KMS-11 (cell line): ENCODE data around the gene PA2G4.
"Not testable (repeated sequence)": the region's sequence is repeated elsewhere in the genome, so short reads cannot be mapped to it uniquely, and the experiment has no call there.

Experiments used
- H2AFZ ChIP-seq: fragments of 200-600 bp; sonication (generic); 2 replicates; pipeline ENCODE4 v1.6.1; 2016; ENCODE audit warnings: antibody characterized with exemption, mixed run types, low read depth
- H3K27ac ChIP-seq: fragments of 200-600 bp; sonication (generic); 2 replicates; pipeline ENCODE4 v1.6.1; 2016; ENCODE audit warnings: mild to moderate bottlenecking, mixed run types
- H3K27me3 ChIP-seq: fragments of 200-600 bp; sonication (generic); 2 replicates; pipeline ENCODE4 v1.6.1; 2017; ENCODE audit warnings: mild to moderate bottlenecking, low read depth, mixed run types, moderate library complexity; ENCODE audit not compliant: insufficient read depth
- H3K36me3 ChIP-seq: fragments of 200-600 bp; sonication (generic); 2 replicates; pipeline ENCODE4 v1.6.1; 2017; ENCODE audit warnings: mild to moderate bottlenecking, mixed run types; ENCODE audit not compliant: insufficient read depth
- H3K4me1 ChIP-seq: fragments of 200-600 bp; sonication (generic); 2 replicates; pipeline ENCODE4 v1.6.1; 2016; ENCODE audit warnings: mild to moderate bottlenecking, low read depth, mixed run types; ENCODE audit not compliant: poor library complexity, severe bottlenecking
- H3K4me2 ChIP-seq: fragments of 200-600 bp; sonication (generic); 2 replicates; pipeline ENCODE4 v1.7.0; 2016; ENCODE audit warnings: mild to moderate bottlenecking, mixed run types
- H3K4me3 ChIP-seq: fragments of 200-600 bp; sonication (generic); IDR thresholded peaks from 2 replicates; pipeline ENCODE4 v1.6.1; 2017; ENCODE audit warnings: low read depth, low read length, mixed read lengths; ENCODE audit not compliant: insufficient read depth
- H3K79me2 ChIP-seq: fragments of 200-600 bp; sonication (generic); 2 replicates; pipeline ENCODE4 v1.6.1; 2016; ENCODE audit warnings: low read depth, mixed run types; ENCODE audit not compliant: insufficient read depth
- H3K9ac ChIP-seq: fragments of 200-600 bp; sonication (generic); 2 replicates; pipeline ENCODE4 v1.6.1; 2016; ENCODE audit warnings: mild to moderate bottlenecking, mixed run types
- H4K20me1 ChIP-seq: fragments of 200-600 bp; sonication (generic); 2 replicates; pipeline ENCODE4 v1.6.1; 2016; ENCODE audit warnings: mild to moderate bottlenecking, mixed run types; ENCODE audit not compliant: insufficient read depth
- TF ChIP-seq, protein P1 (sequence below): fragments of 200-600 bp; sonication (generic); conservative IDR thresholded peaks from 2 replicates; pipeline ENCODE4 v1.6.1; 2017; ENCODE audit warnings: low read depth, mild to moderate bottlenecking, antibody characterized with exemption, low read length, moderate library complexity, mixed read lengths

PA2G4 gene

DNA sequence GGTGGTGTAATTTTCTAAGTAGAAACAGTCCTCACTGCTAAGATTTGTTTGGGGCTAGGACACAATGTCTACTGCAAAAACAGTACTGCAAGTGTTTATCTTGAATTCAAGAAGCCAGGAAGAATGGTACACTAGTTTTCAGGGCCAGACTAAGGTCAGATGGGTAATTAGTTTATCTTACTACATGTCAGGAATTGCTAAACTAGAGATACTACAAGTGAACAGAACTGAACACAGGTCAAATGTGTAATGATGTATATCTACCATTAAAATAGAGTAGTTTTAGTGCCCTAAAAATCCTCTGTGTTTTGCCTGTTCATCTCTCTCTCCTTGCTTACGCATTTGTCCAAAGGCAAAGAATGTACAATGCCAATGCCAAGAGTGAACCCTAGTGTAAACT, 9.7 kb downstream of the PA2G4 start:
- Histone ChIP-seq H3K9ac (no peak overlapping the region), H4K20me1 (no peaks in the 10 kb centered on the region), H2AFZ (no peak overlapping the region), H3K4me2 (no peak overlapping the region), H3K27ac (no peak overlapping the region; the same call in 1 of the 2 replicates), H3K27me3 (no peaks in the 10 kb centered on the region), H3K79me2 (peaks cover 16% of the 10 kb centered on the region), H3K4me3 (no peak overlapping the region), H3K36me3 (peaks cover 39% of the 10 kb centered on the region; the same call in 1 of the 2 replicates), H3K4me1 (peaks cover 10% of the 10 kb centered on the region)
- TF ChIP-seq, protein P1, sequence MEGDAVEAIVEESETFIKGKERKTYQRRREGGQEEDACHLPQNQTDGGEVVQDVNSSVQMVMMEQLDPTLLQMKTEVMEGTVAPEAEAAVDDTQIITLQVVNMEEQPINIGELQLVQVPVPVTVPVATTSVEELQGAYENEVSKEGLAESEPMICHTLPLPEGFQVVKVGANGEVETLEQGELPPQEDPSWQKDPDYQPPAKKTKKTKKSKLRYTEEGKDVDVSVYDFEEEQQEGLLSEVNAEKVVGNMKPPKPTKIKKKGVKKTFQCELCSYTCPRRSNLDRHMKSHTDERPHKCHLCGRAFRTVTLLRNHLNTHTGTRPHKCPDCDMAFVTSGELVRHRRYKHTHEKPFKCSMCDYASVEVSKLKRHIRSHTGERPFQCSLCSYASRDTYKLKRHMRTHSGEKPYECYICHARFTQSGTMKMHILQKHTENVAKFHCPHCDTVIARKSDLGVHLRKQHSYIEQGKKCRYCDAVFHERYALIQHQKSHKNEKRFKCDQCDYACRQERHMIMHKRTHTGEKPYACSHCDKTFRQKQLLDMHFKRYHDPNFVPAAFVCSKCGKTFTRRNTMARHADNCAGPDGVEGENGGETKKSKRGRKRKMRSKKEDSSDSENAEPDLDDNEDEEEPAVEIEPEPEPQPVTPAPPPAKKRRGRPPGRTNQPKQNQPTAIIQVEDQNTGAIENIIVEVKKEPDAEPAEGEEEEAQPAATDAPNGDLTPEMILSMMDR = no peak

DNA sequence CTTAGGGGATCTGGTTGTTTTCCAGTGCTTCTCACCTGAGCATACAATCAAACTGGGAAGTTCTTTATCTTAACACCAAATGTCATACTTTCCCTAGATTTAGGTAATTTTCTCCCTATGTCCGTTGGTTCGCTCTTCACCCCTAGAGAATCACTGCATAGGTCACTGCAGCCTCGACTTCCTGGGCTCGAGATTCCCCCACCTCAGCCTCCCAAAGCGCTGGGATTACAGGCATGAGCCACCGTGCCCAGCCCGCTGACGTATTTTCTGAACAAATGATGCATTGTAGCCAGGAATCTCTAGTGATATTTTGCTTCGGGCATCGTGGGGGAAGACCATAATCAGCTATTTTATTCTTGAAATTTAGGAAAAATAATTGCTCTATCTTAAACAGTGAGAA, 11.0 kb downstream of the PA2G4 start:
- Histone ChIP-seq H4K20me1 (no peaks in the 10 kb centered on the region), H3K4me3 (no peak overlapping the region), H3K79me2 (peaks cover 15% of the 10 kb centered on the region), H3K9ac (peak overlapping the region; percentile 95; the same call in 1 of the 2 replicates), H3K4me2 (peak overlapping the region; percentile 80), H2AFZ (peak overlapping the region; percentile 68), H3K27me3 (no peaks in the 10 kb centered on the region), H3K36me3 (peaks cover 28% of the 10 kb centered on the region; the same call in 1 of the 2 replicates), H3K4me1 (peaks cover 22% of the 10 kb centered on the region), H3K27ac (peak overlapping the region; percentile 93)
- TF ChIP-seq, protein P1 = no peak

DNA sequence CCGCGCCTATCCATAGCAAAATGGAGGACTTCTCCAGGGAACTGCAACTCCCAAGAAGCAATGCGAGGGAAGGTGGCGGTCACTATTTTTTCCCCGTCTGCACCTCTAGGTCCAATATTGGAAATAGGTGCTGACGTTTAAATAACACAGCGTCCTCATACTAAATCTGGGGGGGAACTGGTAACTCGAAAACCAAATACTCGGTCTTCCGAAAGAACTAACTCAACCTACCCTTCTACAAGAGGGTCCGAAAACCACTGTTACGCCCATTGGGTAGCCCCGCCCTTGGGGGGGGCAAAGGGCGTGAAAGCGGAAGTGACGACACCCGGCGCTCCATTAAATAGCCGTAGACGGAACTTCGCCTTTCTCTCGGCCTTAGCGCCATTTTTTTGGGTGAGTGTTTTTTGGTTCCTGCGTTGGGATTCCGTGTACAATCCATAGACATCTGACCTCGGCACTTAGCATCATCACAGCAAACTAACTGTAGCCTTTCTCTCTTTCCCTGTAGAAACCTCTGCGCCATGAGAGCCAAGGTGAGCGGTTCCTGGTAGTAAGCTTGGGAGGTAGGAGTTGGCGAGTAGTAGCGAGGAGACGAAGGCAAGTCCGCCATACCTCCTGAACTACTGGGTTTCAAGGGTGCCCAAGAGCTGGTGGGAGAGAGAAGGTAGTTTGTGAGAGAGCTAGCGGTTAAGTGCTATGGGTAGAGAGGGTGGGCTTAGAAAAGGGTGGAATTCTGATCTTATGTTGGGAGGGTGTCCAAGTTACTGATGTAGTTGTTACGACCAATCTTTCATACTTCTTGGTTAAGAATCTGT, 12.1 kb downstream of the PA2G4 start, which contains the start of gene RPL41:
RPL41 (plus strand) TSS at position 367 of the 815 bp plus-strand sequence.
- Histone ChIP-seq H4K20me1 (no peaks in the 10 kb centered on the region), H3K4me2 (peak within 1 kb of the TSS; percentile 80), H3K79me2 (peaks cover 15% of the 10 kb centered on the region), H2AFZ (peak within 1 kb of the TSS; percentile 68), H3K4me3 (peak within 1 kb of the TSS; percentile 42), H3K9ac (peak within 1 kb of the TSS; percentile 95), H3K4me1 (peaks cover 23% of the 10 kb centered on the region), H3K27ac (peak within 1 kb of the TSS; percentile 93), H3K27me3 (no peaks in the 10 kb centered on the region), H3K36me3 (peaks cover 18% of the 10 kb centered on the region; the same call in 1 of the 2 replicates)
- TF ChIP-seq, protein P1 = no peak; the same call in 1 of the 2 replicates

DNA sequence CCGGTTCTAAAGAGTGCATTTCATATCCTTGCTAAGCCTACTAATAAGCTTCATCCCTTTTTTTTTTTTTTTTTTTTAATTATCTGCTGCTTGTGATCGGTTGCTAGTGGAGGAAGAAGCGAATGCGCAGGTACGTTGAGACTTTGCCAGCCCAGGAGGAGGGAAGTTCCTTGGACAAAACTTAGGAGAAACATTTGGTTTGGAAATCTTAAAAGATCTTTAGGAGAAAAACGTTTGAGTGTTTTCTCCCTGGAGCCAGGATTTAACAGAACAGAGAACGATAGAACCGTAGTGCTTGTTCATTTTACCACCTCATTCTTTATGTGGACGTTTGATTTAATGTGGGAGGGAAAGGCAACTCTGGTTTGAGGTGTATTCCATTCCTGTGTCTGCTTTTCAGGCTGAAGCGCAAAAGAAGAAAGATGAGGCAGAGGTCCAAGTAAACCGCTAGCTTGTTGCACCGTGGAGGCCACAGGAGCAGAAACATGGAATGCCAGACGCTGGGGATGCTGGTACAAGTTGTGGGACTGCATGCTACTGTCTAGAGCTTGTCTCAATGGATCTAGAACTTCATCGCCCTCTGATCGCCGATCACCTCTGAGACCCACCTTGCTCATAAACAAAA, 12.8 kb downstream of the PA2G4 start:
- H3K27me3 ChIP-seq, H4K20me1 ChIP-seq, H2AFZ ChIP-seq, H3K4me3 ChIP-seq: not testable (repeated sequence)
- Histone ChIP-seq H3K4me1 (peaks cover 23% of the 10 kb centered on the region), H3K9ac (peak overlapping the region; percentile 95), H3K27ac (peak overlapping the region; percentile 93), H3K79me2 (peaks cover 15% of the 10 kb centered on the region), H3K4me2 (peak overlapping the region; percentile 80), H3K36me3 (peaks cover 13% of the 10 kb centered on the region; the same call in 1 of the 2 replicates)
